WERI-Rb-1 (cell line): ENCODE measurements around the gene NPAS3.

ENCODE experiments used
- DNase-seq: peaks from one replicate; pipeline ENCODE4 v3.0.0-alpha.2; 2020
- H3K27ac ChIP-seq: fragments of 250-450 bp; sonication (Bioruptor Pico); 2 replicates; pipeline ENCODE4 v1.5.1; 2020; ENCODE audit warnings: mild to moderate bottlenecking, moderate library complexity
- H3K27me3 ChIP-seq: fragments of 250-450 bp; sonication (Bioruptor Pico); 2 replicates; pipeline ENCODE4 v1.5.1; 2021; ENCODE audit warnings: mild to moderate bottlenecking, low read depth, moderate library complexity; ENCODE audit not compliant: insufficient read depth, severe bottlenecking
- H3K36me3 ChIP-seq: fragments of 250-450 bp; sonication (Bioruptor Pico); 2 replicates; pipeline ENCODE4 v1.5.1; 2020; ENCODE audit warnings: mild to moderate bottlenecking, moderate library complexity
- H3K4me3 ChIP-seq: 2 replicates; pipeline ENCODE4 v1.5.1; 2011; ENCODE audit warnings: low read depth, mild to moderate bottlenecking, control low read depth, low read length
- H3K9me3 ChIP-seq: fragments of 250-450 bp; sonication (Bioruptor Pico); 2 replicates; pipeline ENCODE4 v1.5.1; 2021; ENCODE audit warnings: mild to moderate bottlenecking, moderate library complexity; ENCODE audit not compliant: severe bottlenecking
- CTCF ChIP-seq: IDR thresholded peaks from 2 replicates; pipeline ENCODE4 v1.5.1; 2011; ENCODE audit warnings: low read depth, mild to moderate bottlenecking, control low read depth, inconsistent platforms, low read length

The NPAS3 gene

GRCh38 chr14:33647385-33647786, 708.7 kb downstream of the NPAS3 start:
- no peaks in the 10 kb centered on the region for H3K9me3 ChIP-seq
- no peaks in the 10 kb centered on the region for H3K36me3 ChIP-seq
- no peak for TF ChIP-seq CTCF
- H3K27ac ChIP-seq = no peak overlapping the region
- H3K4me3 ChIP-seq = no peak overlapping the region
- no peak for DNase-seq
- H3K27me3 ChIP-seq = no peaks in the 10 kb centered on the region

- Histone ChIP-seq H3K36me3 (no peaks in the 10 kb centered on the region), H3K27me3 (no peaks in the 10 kb centered on the region), H3K4me3 (no peak overlapping the region), H3K27ac (no peak overlapping the region), H3K9me3 (no peaks in the 10 kb centered on the region)
- TF ChIP-seq CTCF = no peak
- no peak for DNase-seq
These were observed 711.8 kb downstream of the NPAS3 start for GRCh38 chr14:33650430-33650829.

- DNase-seq = no peak
- no peaks in the 10 kb centered on the region for H3K36me3 ChIP-seq
- H3K9me3 ChIP-seq = no peaks in the 10 kb centered on the region
- H3K4me3 ChIP-seq = no peak overlapping the region
- H3K27me3 ChIP-seq = no peaks in the 10 kb centered on the region
- TF ChIP-seq CTCF = no peak
- H3K27ac ChIP-seq = no peak overlapping the region
These were observed 714.1 kb downstream of the NPAS3 start for GRCh38 chr14:33652566-33653307.

- no peak overlapping the region for H3K4me3 ChIP-seq
- H3K27ac ChIP-seq = no peak overlapping the region
- TF ChIP-seq CTCF = no peak
These were observed 714.6 kb downstream of the NPAS3 start for GRCh38 chr14:33653308-33653695.

GRCh38 chr14:33655421-33655820, 716.7 kb downstream of the NPAS3 start:
- DNase-seq = no peak
- H3K36me3 ChIP-seq = no peaks in the 10 kb centered on the region
- H3K27me3 ChIP-seq = no peaks in the 10 kb centered on the region
- TF ChIP-seq CTCF = no peak
- no peak overlapping the region for H3K27ac ChIP-seq
- H3K9me3 ChIP-seq = no peaks in the 10 kb centered on the region
- H3K4me3 ChIP-seq = no peak overlapping the region

More at GRCh38 chr14:33653308-33653695, 714.6 kb downstream of the NPAS3 start:
- H3K9me3 ChIP-seq = no peaks in the 10 kb centered on the region
- DNase-seq = no peak
- H3K36me3 ChIP-seq = no peaks in the 10 kb centered on the region
- H3K27me3 ChIP-seq = no peaks in the 10 kb centered on the region

- H3K9me3 ChIP-seq = no peaks in the 10 kb centered on the region
- TF ChIP-seq CTCF = no peak
- no peak overlapping the region for H3K27ac ChIP-seq
- H3K4me3 ChIP-seq = no peak overlapping the region
- H3K27me3 ChIP-seq = no peaks in the 10 kb centered on the region
- H3K36me3 ChIP-seq = no peaks in the 10 kb centered on the region
- DNase-seq = no peak
These were observed 718.8 kb downstream of the NPAS3 start for GRCh38 chr14:33657476-33657875.
